ENCODE results near the gene IFIT2.
"Not testable (repeated sequence)": the region's sequence is repeated elsewhere in the genome, so short reads cannot be mapped to it uniquely, and the experiment has no call there.

The IFIT2 gene, protein sequence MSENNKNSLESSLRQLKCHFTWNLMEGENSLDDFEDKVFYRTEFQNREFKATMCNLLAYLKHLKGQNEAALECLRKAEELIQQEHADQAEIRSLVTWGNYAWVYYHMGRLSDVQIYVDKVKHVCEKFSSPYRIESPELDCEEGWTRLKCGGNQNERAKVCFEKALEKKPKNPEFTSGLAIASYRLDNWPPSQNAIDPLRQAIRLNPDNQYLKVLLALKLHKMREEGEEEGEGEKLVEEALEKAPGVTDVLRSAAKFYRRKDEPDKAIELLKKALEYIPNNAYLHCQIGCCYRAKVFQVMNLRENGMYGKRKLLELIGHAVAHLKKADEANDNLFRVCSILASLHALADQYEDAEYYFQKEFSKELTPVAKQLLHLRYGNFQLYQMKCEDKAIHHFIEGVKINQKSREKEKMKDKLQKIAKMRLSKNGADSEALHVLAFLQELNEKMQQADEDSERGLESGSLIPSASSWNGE

DNA sequence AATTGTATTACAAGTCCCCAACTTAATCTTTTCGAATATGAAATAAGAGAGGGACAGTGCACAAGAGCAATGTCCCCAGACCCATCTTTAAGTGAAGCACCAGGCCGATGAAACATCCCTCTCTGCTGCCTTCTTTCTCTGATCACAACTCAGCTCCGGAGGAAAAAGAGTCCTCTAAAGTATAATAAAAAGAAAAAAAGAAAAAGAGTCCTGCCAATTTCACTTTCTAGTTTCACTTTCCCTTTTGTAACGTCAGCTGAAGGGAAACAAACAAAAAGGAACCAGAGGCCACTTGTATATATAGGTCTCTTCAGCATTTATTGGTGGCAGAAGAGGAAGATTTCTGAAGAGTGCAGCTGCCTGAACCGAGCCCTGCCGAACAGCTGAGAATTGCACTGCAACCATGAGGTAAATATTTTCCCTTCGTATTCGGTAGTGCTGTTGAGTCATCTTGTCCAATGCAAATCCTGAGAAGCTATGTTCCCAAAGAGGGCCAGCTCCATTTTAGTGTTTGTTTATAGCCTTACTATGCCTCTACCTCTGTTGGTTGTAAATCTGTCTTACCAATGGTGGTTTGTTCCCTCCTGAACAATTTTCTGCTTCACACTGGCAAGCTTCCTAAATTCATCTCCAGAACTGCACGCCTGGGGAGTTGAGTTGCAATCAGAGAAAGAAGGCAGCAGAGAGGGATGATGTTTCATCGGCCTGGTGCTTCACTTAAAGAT is at the start of gene IFIT2:
Gene IFIT2 (plus strand): TSS at position 326 of the 725 bp plus-strand sequence. CDS start 78 bp downstream, at position 404.
- no peak within 1 kb of the TSS for H3K4me3 ChIP-seq (ENCODE audit: low read depth, low read length)

GRCh38 chr10:89252225-89252585 is 49.6 kb upstream of the IFIT2 start:
- no peak overlapping the region for H3K4me3 ChIP-seq (ENCODE audit: low read depth, low read length)

DNA sequence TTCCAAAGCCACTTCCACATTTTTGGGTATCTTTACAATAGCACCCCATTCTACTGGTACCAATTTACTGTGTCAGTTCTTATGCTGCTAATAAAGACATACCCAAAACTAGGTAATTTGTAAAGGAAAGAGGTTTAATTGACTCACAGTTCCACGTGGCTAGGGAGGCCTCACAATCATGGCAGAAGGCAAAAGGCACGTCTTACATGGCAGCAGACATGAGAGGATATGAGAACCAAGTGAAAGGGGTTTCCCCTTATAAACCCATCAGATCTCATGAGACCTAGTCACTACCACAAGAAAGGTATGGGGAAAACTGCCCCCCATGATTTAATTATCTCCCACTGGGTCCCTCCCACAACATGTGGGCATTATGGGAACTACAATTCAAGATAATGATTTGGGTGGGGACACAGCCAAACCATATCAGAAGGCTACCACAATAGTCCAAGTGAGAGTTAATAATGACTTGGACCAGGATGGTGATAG is 46.7 kb upstream of the IFIT2 start:
- not testable (repeated sequence) for H3K4me3 ChIP-seq (ENCODE audit: low read depth, low read length)

DNA sequence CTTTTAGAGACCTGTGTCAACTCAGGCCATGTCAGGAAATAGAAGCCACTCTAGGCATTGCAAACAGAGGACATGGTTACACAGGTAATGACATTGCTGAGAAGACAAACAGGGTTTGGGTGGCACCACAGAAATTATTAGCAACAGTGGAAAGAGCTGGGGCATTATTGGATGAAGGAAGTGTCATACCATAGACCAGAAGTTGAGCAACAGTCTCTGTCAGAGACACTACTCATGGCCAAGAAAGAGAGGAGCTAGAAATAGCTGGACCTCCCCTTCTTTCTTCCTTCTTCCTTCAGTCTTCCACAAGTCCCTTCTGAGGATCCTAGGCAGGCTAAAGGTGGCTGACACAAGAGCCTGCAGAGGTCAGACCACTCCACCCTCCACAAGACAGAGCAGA is 46.1 kb upstream of the IFIT2 start:
- no peak overlapping the region for H3K4me3 ChIP-seq (ENCODE audit: low read depth, low read length)

DNA sequence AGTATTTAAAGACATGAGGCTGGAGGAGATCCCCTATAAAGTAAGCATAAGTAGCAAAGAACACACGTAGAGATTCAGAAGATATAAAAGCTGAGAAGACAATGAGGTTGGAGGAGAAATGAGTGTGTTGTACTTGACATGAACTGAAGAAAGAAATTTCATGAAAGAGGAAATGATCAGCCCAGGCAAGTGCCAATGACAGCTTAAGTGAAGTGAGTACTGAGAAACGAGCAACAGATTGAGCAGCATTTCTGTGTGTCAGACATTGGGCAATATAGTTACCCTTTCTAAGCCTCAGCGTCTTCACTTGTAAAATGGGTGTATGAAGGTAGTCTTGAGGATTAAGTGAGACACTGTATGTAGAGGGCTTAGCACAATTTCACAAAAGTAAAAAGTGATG is 45.5 kb upstream of the IFIT2 start:
- no peak overlapping the region for H3K4me3 ChIP-seq (ENCODE audit: low read depth, low read length)

DNA sequence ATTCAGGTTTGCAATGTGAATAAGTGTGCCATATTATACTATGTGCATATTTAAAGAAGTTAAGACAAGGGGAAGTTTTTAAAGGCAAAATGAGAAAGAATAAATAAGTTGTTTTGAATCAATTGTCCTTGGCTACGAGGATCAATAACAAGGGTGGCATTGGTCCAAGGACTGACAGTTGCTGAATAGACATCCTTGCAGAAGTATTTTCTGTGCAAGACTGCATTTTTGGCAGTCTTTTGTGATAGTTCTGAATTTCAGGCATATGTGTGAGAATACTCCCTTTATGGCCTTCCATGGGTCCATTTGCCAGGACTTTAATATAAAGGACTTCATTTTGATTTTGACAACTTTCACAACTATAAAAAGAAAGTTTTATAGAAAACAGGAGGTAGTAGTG is 44.9 kb upstream of the IFIT2 start:
- H3K4me3 ChIP-seq (ENCODE audit: low read depth, low read length) = no peak overlapping the region

GRCh38 chr10:89257581-89257980 is 44.3 kb upstream of the IFIT2 start:
- no peak overlapping the region for H3K4me3 ChIP-seq (ENCODE audit: low read depth, low read length)

DNA sequence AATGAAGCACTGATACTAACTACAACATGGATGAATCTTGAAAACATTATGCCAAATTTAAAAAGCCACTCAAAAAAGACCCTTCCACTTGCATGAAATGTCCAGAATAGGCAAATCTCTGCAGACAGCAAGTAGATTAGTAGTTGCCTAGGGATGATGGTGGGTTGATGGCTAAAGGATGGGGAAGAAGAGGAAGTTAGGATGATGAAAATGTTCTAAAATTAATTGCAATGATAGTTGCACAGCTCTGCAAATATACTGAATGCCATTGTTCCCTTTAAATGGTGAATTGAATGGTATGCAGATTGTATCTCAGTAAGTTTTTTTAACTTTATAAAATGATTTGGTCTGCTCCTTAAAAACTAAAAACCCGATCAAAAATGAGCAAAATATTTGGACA is 43.0 kb upstream of the IFIT2 start:
- no peak overlapping the region for H3K4me3 ChIP-seq (ENCODE audit: low read depth, low read length)

GRCh38 chr10:89262086-89263051 is 39.5 kb upstream of the IFIT2 start:
- no peak overlapping the region for H3K4me3 ChIP-seq (ENCODE audit: low read depth, low read length)

GRCh38 chr10:89263091-89263490 is 38.8 kb upstream of the IFIT2 start:
- no peak overlapping the region for H3K4me3 ChIP-seq (ENCODE audit: low read depth, low read length)

DNA sequence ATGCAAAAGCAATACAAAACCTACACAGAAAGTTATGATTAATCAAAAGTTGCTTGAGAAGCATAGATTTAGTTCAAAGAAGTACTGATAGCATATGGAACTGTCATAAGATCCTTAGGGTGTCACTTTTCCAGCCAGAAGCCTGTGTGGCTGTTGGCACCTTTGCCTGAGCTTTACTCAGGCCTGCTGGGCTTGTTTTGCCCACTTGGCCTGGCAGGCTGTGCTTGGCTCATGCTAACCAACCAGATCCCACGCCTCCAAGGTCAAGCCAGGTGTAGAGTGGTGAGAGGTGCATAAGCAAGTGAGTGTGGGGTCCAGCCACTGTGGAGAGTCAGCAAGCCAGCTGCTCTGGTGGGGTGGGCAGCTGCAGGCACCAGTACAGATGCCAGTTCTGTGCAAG is 38.3 kb upstream of the IFIT2 start:
- H3K4me3 ChIP-seq (ENCODE audit: low read depth, low read length) = no peak overlapping the region

DNA sequence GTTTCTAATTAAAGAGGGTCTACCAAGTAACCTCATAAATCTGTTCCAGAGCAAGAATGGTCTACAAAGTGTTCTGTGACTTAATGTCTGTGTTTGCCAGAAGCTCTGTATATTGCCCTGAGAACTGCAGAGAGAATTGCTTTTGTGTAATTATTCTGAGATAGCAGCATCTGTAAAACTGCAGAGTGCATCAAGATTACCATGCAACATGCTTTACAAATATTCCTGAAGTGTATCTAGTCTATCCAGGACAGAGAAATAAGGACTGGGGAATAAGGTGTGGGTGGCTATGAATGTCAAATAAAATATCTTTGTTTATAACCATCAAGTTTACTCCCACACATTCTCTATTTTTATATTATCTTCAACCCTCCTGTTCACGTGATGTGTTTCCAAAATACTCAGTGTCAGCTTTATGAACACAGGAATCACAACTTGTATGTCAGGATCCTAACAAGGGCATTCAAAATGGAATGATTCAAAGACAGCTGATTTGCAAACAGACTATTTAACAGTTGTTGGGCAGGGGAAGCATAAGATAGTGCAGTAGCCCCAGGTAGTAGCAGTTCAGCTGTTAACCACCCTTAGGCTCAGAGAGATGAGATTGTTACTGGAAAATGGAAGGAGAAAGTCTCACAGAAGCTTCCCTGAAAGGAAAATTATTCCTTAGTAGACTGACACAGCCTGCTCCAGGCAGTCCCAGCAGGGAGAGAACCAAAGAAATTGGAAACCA is 35.0 kb upstream of the IFIT2 start:
- no peak overlapping the region for H3K4me3 ChIP-seq (ENCODE audit: low read depth, low read length)

DNA sequence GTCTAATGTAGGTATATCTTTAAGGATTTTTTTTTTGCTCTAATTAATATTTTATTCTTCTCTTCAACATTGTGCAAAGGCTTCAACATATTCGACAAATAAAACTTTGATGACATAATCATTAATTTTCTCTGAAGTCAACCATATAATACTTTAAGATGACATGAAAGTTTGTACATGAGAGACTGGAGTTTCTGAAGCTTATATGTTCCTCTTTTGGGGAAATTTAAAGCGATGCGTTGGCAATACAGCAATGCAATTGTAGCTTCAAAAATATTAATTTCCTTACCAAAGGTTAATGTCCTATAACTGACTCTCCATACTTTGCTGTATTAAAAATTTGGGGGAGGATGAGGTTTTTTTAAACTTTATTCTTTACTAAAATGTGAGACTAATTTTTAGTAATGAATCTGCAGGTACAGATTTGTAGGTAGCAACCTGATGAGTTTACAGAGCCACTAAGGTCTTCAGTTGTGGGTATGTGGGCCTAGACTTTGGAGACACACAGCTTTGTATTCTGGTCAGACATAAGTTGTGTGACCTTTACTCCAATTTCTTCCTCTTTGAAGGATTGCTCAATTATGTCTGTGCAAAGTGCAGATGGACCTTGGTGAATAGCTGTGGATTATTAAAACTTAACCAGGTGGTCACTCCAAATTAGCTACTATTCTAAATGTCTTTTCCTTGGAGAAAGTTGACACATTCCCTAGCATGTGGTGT is 32.3 kb upstream of the IFIT2 start:
- H3K4me3 ChIP-seq (ENCODE audit: low read depth, low read length) = no peak overlapping the region

DNA sequence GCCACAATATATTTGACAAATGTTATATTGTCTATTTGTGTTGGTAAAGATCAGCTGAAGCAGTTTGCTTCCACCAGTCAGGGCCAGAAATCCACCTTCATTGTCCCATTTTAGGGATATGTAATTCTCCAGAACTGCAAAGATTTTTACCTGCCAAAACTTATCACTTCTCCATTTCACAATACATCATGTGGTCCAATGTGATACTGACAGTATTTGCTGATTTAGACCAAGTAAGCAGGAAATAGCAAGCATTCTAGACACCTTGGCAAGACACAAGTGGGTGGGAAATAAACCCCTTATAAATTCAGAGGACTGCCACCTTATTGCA is 31.7 kb upstream of the IFIT2 start:
- H3K4me3 ChIP-seq (ENCODE audit: low read depth, low read length) = no peak overlapping the region

DNA sequence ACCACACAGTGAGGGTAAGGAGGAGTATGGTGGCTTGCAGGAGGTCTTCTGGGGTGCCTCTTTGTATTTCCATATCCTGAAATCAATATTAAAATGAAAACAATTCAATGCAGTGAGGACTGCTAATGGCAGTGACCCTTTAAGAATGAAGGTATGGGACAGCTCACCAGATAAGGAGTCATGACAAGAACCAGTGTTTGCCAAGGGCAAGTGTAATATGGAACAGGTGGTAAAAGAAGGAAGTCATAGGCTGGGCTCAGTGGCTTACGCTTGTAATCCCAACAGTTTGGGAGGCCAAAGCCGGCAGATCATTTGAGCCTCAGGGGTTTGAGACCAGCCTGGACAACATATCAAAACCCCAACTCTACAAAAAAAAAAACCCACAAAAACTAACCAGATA is 30.3 kb upstream of the IFIT2 start:
- no peak overlapping the region for H3K4me3 ChIP-seq (ENCODE audit: low read depth, low read length)

- H3K4me3 ChIP-seq (ENCODE audit: low read depth, low read length) = no peak overlapping the region
Observed at GRCh38 chr10:89273680-89274079, 28.2 kb upstream of the IFIT2 start.

DNA sequence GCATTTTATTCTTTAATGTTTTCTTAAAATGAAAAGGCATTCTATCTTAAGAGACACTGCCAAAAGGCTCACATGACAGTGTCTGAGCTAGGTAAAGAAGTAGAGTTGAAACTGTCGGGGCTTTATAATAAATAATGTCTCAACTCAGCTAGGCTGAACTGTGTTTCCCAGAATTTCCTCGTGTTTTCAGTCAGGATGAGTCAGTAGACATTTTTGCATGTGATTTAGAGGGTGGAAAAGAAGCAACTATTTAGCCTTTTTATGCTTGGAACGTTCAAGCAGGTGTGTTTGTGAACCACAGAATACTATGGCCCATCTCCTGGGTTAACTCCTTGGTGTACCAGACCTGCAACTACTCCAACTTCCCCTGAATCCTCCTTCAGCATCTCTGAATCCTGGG is 26.9 kb upstream of the IFIT2 start:
- H3K4me3 ChIP-seq (ENCODE audit: low read depth, low read length) = no peak overlapping the region

DNA sequence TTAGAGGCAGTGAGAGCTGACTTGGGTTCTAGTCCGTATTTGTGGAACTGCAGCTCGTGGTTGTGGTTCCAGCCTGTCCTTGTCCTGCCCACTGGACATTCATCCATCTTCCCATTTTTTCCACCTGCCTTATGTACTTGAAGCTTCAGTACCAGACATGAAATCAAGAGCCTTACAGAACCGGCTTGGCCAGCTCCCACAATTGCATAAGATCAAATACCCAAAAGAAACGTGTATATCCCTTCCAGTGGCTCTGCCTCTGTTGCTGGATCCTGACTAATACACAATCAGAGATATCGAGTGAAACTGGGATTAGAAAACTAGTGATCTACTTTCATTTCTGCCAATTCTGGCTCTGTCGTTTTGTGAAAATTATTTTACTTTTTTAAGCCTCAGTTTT is 26.5 kb upstream of the IFIT2 start:
- H3K4me3 ChIP-seq (ENCODE audit: low read depth, low read length) = no peak overlapping the region

- H3K4me3 ChIP-seq (ENCODE audit: low read depth, low read length) = no peak overlapping the region
Observed at GRCh38 chr10:89278034-89278535, 23.8 kb upstream of the IFIT2 start.

Measured in iPS-11a (cell line).